Measurements from ENCODE around the gene LHX4. TPM values are rescaled to one million over a fixed set of nuclear protein-coding genes. Genes with fewer than 3 reads are reported as not detected.
"Not testable (repeated sequence)": the region's sequence is repeated elsewhere in the genome, so short reads cannot be mapped to it uniquely, and the experiment has no call there.

Gene LHX4
- total RNA-seq, 1 donor from 2014 or later = not detected

- DNase-seq (ENCODE audit: extremely low read depth, low read depth, low spot score) = no peak
These were observed 33.5 kb upstream of the LHX4 start for GRCh38 chr1:180196436-180197003.

DNA sequence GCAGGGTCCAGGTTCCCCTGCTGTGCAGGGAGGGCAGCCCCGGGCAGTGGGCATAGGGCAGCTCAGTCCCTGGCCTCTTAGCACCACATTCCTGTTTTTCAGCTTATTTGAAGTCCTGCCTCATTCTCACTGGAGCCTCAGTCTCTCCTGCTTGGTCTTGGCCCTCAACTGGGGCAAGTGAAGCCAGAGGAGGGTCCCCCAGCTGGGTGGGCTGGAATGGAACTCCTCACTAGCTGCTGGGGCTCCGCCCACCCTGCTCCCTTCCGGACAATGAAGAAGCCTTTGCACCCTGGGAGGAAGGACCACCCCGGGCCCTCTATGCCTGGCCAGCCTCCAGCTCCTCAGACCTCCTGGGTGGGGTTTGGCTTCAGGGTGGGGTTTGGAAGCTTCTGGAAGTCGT, 32.8 kb upstream of the LHX4 start:
- DNase-seq (ENCODE audit: extremely low read depth, low read depth, low spot score) = no peak

DNA sequence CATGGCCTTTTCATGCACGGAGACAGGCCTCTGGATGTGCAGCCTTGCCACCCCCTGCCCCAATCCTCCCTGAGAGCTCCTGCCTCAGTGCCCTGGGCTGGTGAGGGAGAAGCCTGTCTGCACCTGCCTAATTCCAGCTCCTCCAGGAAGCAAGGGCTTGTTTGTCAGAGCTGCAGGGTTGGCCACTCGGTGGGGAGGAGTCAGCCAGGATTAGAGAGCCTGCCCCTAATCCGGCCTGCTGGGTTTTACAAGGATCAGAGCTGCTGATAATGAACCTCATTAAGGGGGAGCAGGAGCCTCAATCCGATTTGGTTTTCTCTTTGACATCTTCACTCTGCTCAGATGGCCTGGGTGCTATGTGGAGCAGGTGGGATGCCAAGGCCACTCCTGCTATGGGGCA, 31.9 kb upstream of the LHX4 start:
- DNase-seq (ENCODE audit: extremely low read depth, low read depth, low spot score) = no peak

- DNase-seq (ENCODE audit: extremely low read depth, low read depth, low spot score) = no peak
These were observed 31.5 kb upstream of the LHX4 start for GRCh38 chr1:180198611-180199010.

GRCh38 chr1:180199018-180199417, 31.0 kb upstream of the LHX4 start:
- no peak for DNase-seq (ENCODE audit: extremely low read depth, low read depth, low spot score)

- DNase-seq (ENCODE audit: extremely low read depth, low read depth, low spot score) = no peak
These were observed 28.4 kb upstream of the LHX4 start for GRCh38 chr1:180201451-180202200.

GRCh38 chr1:180202588-180202987, 27.5 kb upstream of the LHX4 start:
- not testable (repeated sequence) for DNase-seq (ENCODE audit: extremely low read depth, low read depth, low spot score)

DNA sequence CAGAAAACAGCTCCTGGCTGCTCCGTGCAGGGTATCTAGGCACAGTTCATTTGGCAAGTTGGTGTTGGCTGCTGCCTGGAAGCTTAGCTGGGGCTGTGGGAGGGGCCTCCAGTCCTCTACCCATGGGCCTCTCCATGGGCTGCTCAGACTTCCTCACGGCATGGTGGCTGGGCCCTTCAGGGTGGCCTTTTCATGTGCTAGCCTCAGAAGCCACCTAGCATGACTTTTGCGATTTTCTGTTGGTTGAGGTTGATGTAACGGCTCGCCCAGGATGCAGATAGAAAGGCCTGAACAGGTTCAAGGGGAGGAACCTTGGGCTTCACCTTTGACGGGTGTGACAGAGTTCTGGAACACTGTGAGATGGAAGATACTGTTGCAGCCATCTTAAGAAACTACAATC, 25.8 kb upstream of the LHX4 start:
- DNase-seq (ENCODE audit: extremely low read depth, low read depth, low spot score) = no peak

DNA sequence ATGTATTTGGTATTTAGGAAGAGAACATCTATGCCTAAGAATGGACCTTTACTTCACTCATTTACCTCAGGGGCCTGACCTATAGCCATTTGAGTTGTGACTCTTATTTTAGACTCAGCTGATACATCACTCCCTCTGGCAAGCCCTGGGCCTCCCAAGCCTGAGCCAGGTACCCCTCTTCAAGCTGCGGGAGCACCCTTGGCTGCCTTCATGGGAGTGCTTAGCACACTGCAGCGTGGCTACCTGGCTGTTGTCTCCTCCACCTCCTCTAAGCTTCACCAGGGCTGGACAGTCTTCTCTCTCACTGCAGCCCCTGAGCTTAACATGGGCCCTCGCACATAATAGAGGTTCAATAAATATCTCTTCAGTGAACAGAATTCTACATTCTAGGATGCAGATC, 23.5 kb upstream of the LHX4 start:
- no peak for DNase-seq (ENCODE audit: extremely low read depth, low read depth, low spot score)

DNA sequence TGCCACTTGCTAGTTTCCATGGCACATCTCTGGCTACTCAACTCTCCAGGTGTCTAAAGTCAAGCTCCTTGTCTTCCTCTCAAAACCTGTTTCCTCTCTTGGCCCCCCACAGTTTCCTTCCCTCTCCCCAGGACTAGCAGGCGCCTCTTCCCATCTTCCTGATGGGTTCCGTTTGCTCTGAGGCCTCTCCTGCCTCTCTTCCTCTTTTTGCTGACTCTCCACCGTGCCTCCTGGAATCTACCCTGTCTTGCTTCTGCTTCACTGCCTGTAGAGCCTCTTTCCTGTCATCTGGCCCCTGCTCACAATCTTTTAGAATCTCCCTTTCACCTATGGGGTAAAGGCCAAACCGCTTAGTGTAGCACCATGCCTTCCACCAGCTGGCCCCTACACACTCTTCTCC, 21.8 kb upstream of the LHX4 start:
- DNase-seq (ENCODE audit: extremely low read depth, low read depth, low spot score) = no peak

GRCh38 chr1:180210008-180210620, 19.9 kb upstream of the LHX4 start:
- no peak for DNase-seq (ENCODE audit: extremely low read depth, low read depth, low spot score)

DNA sequence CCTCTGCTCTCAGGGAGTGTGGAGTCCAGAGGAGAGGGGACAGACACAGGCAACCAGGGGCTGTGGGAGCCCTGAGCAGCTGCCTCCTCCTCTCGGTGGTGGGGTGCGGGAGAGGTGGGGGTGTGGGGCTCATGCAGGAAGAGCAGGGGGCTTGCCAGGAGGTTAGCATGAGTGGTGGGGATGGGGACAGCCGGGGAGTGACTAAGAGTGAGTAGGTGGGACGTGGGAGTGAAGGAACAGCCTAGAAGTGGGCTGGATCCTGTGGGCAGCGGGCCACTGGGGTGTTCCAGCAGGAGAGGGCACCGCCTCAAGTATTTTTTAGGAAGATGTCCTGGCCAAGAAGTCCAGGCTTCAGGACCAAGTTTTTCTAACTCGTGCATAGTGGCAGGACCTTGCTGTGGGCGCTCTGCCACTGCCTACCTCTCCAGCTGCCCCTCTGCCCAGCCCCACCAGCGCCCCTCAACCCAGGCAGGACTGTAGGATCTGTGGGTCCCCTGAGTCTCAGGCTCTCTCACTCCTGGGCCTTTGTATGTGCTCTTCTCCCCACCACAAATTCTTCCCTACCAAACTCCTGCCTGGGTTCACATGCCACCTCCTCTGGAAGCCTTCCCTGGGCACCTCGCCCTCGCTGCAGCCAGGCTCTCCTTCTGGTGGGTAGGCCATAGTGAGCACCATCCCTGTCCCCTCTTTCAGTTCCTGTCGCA, 18.8 kb upstream of the LHX4 start:
- no peak for DNase-seq (ENCODE audit: extremely low read depth, low read depth, low spot score)

DNA sequence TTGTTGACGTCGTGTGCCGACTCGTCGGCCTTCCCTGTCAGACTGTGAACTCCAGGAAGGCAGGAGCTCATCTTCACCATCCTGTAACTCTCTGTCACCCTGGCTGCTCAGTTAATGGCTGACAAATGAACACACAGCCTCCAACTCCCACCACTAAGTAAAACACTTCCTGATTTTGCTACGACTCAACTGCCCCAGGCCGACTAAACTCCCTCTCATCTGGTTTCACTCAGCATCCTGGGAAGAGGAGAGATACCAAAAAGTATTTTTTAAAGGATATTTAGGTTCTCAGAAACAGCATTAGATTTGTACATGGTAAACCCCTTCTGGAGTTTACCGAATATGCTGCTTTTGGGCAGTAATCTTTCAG, 18.2 kb upstream of the LHX4 start:
- no peak for DNase-seq (ENCODE audit: extremely low read depth, low read depth, low spot score)

DNA sequence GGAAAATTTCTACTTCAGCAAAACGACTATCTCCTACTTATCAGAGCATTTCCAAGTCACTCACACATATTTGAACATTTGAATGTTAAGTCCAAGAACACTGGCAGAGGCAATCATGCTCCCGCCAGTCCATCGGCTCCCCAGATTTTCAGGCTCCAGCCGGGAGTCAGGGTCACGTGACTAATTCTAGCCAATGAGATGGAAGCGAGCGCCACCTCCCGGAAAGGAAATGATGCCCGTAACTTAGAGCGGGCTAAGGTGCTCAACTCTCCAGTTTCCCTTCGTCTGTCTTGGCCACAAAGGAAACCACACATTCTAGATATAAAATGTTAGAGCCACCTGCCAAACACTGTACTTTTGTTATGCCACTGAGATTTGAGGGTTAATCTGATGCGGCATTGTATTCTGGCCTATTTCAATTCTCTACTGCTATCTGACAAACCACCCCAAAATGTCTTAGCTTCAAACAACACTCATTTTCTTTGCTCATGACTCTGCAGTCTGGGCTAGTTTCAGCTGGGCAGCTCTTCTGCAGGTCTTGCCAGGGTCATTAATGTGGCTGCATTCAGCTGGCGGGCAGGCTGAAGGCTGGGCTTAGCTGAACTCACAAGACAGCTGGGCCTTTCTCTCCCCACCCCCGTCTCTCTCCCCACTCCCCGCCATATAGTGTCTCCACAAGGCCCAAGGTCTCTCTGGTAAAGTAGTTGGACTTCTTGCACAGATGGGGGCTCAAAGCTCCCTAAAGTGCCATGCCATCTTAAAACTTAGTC, 16.5 kb upstream of the LHX4 start:
- DNase-seq (ENCODE audit: extremely low read depth, low read depth, low spot score) = no peak

DNA sequence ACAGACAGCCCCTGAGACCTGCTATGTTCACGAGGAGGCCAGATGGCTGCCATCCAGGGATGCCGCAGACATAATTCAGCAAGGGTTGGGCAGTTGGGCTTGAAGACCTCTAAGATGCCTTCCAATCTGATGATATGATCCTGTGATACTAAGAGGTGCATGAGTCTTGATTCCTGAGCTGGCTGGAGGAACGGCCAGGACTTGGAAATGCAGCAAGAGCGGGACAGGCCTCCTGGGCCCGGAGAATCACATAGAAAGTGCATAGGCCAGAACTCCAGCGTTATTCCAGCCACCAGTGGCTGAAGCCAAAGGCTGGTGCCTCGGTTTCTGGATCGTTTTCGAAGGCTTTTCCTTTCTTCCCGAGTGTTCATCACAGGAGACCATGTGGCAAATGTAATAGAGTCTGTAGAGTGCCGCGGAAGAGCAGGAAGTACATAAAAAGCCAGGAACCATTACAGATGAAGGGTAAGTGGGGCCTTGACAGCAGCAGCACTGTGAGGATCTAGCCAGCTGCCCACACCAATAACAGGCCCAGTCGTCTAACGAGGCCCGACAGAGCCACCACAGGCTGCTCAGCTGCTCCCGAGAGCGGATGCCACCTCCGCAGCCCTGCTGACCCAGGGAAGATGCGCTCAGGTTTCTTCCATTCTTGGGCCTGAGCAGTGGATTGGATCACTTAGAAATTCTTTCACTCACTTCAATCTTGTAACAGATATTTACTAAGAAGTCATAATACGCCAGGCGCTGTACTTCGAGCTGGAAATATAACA, 14.0 kb upstream of the LHX4 start:
- no peak for DNase-seq (ENCODE audit: extremely low read depth, low read depth, low spot score)

DNA sequence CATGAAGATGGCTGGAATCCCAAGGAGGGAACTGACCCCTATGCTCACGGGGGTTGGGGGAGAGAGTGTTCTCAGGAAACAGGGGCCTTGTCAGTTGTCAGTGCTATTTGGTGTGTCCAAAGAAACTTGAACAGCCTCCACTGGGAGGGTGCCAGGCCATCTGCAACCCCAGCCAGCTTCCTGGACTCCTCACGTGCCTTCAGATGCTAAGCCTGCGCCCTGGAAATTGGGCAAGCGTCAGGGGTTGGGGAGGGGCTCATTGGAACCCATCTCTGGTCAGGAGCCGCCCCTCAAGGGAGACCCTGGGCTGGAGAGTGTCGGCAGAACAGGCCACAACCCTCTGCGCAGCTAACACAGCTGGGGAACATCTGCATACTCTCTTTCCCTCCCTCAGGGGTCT, 13.1 kb upstream of the LHX4 start:
- no peak for DNase-seq (ENCODE audit: extremely low read depth, low read depth, low spot score)

DNA sequence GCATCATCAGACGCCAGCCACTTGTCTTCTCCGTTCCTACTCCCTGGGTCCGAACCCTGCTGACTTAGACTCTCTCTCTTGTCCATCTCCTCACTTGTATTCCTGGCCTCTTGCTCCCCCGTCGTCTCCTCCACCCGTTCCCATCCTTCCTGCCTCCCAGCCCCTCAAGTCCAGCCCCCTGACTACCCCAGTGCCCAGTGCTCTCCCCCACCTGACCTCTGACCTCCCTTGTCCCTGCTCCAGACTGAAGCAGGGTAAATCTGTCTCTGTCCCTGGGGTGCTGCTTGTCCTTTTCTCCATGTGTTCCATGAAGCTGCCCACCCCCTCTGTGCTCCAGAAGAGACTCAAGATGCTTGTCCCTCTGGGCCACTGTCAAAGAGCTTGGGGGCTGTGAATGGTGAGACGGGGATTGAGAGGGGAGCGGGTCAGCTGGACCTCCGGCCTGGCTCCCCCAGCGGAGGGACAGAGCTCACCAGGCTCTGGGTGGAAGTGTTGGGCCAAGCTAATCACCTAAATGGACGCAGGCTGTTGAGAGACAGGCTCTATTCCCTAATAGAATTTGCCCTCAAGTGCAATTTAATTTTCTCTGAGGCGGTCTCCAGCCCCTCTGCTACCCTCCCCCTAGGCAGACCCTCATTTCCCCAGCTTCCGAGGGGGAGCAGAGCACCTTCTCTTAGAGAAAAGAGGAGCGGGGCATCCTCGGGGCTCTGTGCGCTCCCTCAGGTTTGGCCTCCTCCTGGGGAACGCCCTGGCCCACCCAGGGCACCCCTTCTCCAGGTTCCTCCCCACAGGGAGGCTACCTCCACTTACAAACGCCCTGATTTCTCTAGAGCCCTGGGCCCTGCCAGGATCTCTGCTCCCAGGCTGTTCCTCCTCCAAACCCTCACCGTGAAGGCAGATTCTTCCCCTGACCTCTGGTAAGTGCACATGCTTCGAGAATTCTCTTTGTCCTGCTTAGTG, 11.0 kb upstream of the LHX4 start:
- DNase-seq (ENCODE audit: extremely low read depth, low read depth, low spot score) = no peak

GRCh38 chr1:180219776-180220175, 10.3 kb upstream of the LHX4 start:
- DNase-seq (ENCODE audit: extremely low read depth, low read depth, low spot score) = no peak

GRCh38 chr1:180221462-180221861, 8.6 kb upstream of the LHX4 start:
- DNase-seq (ENCODE audit: extremely low read depth, low read depth, low spot score) = no peak

Data from glomerular endothelial cell (primary cell).